WTC11 (cell line): ENCODE data around the gene ELFN1.

ENCODE experiments used
- NR3C1 ChIP-seq: sonication (generic); formaldehyde crosslinking; conservative IDR thresholded peaks from 2 replicates; pipeline ENCODE4 v1.8.1; 2023; ENCODE audit warnings: low read depth, mild to moderate bottlenecking, missing genetic modification reagents
- SP1 ChIP-seq: sonication (generic); formaldehyde crosslinking; conservative IDR thresholded peaks from 2 replicates; pipeline ENCODE4 v1.8.1; 2022; ENCODE audit warnings: missing genetic modification reagents

- TF ChIP-seq SP1 (CRISPR knock-in tag), result no peak
- no peak for TF ChIP-seq NR3C1 (CRISPR knock-in tag)
These were observed 25.0 kb upstream of the ELFN1 start for GRCh38 chr7:1645071-1645409.
